ENCODE results near the gene TXLNA.

Gene TXLNA

DNA sequence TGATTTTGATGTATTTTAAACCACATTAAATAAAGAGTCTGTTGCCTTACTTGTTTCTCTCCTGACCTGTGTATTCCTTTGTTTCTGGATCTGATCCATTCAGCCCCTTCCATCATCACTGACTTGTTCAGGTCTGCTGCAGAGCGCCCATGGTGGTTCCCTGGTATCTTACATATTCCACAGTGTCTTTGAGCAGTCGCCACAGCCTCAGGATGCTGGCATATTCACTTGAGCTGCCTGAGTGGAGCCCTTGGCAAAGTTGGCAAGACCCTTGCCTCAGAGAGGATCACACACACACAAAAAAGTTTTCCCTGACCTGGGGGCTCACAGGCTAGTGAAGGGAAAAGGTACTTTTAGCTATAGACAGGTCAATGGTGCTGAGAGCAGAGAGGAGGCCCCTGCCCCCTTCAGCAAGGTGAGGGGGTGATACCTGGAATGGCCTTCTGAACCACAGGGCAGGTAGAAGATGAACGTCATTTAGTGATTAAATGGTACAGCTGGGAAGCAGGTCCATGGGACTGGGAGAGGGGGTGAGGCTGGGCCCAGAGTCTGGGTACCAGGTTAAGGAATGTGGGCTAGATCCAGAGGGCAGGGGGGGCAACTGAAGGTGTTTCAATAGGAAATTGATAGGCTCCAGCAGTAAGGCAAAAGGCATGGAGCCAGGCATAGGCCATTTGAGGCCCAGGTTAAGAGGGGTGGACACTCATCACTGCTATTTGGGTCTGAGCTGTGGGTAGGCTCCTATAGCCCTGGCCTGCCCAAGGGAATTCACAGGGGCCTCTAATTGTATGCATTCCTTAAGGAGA lies 19.0 kb downstream of the TXLNA start:
- no peak overlapping the region for H3K27ac ChIP-seq (ENCODE audit: low read depth, low read length, poor library complexity, severe bottlenecking)
- H2AFZ ChIP-seq (ENCODE audit: low read length), result no peak overlapping the region
- TF ChIP-seq EZH2 (IDR thresholded peaks at IDR 0.05; ENCODE audit: borderline replicate concordance, low read length) (no peak), CTCF (IDR thresholded peaks at IDR 0.05; ENCODE audit: low read length) (no peak)
- no peaks in the 10 kb centered on the region for H3K9me3 ChIP-seq (ENCODE audit: low read length)
- no peak overlapping the region for H3K4me3 ChIP-seq (ENCODE audit: low read depth, low read length, poor library complexity, severe bottlenecking)
- peaks cover 28% of the 10 kb centered on the region for H3K4me1 ChIP-seq (ENCODE audit: insufficient read depth, low read length, severe bottlenecking)
- no peaks in the 10 kb centered on the region for H3F3A ChIP-seq (ENCODE audit: insufficient read depth, low read length)
- H3K9me2 ChIP-seq (ENCODE audit: low read depth, low read length), result no peaks in the 10 kb centered on the region
- no peaks in the 10 kb centered on the region for H4K20me1 ChIP-seq (ENCODE audit: insufficient read depth, low read length)
- peaks cover 46% of the 10 kb centered on the region for H3K36me3 ChIP-seq (ENCODE audit: insufficient read depth, low read length)
- H3K9ac ChIP-seq (ENCODE audit: low read length), result no peak overlapping the region
- H3K27me3 ChIP-seq (ENCODE audit: insufficient read depth, low read length), result no peaks in the 10 kb centered on the region
- no peak overlapping the region for H3K4me2 ChIP-seq (ENCODE audit: low read length)
- no peaks in the 10 kb centered on the region for H3K79me2 ChIP-seq (ENCODE audit: insufficient read depth, low read length)

DNA sequence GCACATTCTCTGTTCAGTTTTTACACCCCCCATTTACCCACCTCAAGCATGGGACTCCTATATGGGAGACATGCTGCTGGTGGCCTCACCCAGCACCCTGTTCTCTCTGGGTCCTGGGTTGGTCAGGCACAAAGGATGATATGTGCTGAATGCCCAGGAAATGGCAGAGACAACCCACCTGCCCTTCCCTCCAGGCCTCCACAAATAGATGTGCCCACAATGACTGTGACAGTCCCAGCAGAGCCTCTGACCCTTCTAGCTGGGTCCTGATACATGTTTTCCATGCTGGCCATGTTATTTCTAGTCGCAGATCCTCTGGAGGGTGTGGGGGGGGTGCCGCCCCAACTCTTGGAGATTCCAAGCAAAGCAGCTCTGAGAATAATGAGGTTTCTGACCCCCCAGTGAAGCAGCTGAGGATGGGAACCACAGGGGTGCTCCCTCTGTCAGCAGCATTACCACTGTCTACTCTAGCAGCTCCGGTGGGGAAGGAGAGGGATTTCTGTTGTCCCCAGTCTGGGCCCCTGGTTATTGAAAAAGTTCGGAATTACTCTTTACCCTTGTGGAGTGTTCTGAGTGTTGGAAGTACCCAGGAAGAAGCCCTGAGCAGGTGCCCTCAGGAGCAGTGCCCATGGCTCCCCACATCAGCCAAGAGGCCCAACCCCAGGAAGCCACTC lies 19.7 kb downstream of the TXLNA start:
- H3K27ac ChIP-seq (ENCODE audit: low read depth, low read length, poor library complexity, severe bottlenecking), result peak overlapping the region; percentile 75

DNA sequence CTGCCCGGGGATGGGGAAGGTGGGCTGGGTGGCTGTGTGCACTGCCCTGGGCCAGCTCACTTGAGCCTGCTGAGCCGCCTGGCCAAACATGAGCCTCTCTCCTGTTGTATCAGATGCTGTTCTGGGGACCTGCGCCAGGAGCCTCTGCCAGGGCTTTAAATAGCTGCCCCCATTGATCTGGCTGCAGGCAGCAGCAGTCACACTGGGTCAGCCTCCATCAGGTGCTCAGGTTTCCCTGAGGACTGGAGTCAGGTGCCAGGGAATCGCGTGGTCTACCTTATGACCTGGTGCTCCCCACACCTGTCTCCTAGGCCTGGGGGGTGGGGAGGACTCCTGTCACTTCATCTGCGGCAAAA lies 20.2 kb downstream of the TXLNA start:
- H3K79me2 ChIP-seq (ENCODE audit: insufficient read depth, low read length), result no peaks in the 10 kb centered on the region
- no peaks in the 10 kb centered on the region for H3K9me3 ChIP-seq (ENCODE audit: low read length)
- H3K27me3 ChIP-seq (ENCODE audit: insufficient read depth, low read length), result no peaks in the 10 kb centered on the region
- H3K4me1 ChIP-seq (ENCODE audit: insufficient read depth, low read length, severe bottlenecking), result peaks cover 28% of the 10 kb centered on the region
- H3K4me3 ChIP-seq (ENCODE audit: low read depth, low read length, poor library complexity, severe bottlenecking), result peak overlapping the region; percentile 73
- H3K27ac ChIP-seq (ENCODE audit: low read depth, low read length, poor library complexity, severe bottlenecking), result peak overlapping the region; percentile 75
- H2AFZ ChIP-seq (ENCODE audit: low read length), result no peak overlapping the region
- peak overlapping the region; percentile 87 for H3K4me2 ChIP-seq (ENCODE audit: low read length)
- H3K36me3 ChIP-seq (ENCODE audit: insufficient read depth, low read length), result peaks cover 35% of the 10 kb centered on the region
- H4K20me1 ChIP-seq (ENCODE audit: insufficient read depth, low read length), result no peaks in the 10 kb centered on the region
- no peak for TF ChIP-seq EZH2 (IDR thresholded peaks at IDR 0.05; ENCODE audit: borderline replicate concordance, low read length)
- no peak for TF ChIP-seq CTCF (IDR thresholded peaks at IDR 0.05; ENCODE audit: low read length)
- H3F3A ChIP-seq (ENCODE audit: insufficient read depth, low read length), result no peaks in the 10 kb centered on the region
- H3K9me2 ChIP-seq (ENCODE audit: low read depth, low read length), result no peaks in the 10 kb centered on the region
- peak overlapping the region; percentile 77 for H3K9ac ChIP-seq (ENCODE audit: low read length)

More for the DNA sequence above, 19.7 kb downstream of the TXLNA start:
- H3K9me2 ChIP-seq (ENCODE audit: low read depth, low read length), result no peaks in the 10 kb centered on the region
- peaks cover 28% of the 10 kb centered on the region for H3K4me1 ChIP-seq (ENCODE audit: insufficient read depth, low read length, severe bottlenecking)
- H3K79me2 ChIP-seq (ENCODE audit: insufficient read depth, low read length), result no peaks in the 10 kb centered on the region
- peaks cover 40% of the 10 kb centered on the region for H3K36me3 ChIP-seq (ENCODE audit: insufficient read depth, low read length)
- TF ChIP-seq CTCF (IDR thresholded peaks at IDR 0.05; ENCODE audit: low read length) (no peak), EZH2 (IDR thresholded peaks at IDR 0.05; ENCODE audit: borderline replicate concordance, low read length) (no peak)
- no peaks in the 10 kb centered on the region for H3K9me3 ChIP-seq (ENCODE audit: low read length)
- no peak overlapping the region for H2AFZ ChIP-seq (ENCODE audit: low read length)
- peak overlapping the region; percentile 87; the same call in 1 of the 2 replicates for H3K4me2 ChIP-seq (ENCODE audit: low read length)
- no peaks in the 10 kb centered on the region for H3K27me3 ChIP-seq (ENCODE audit: insufficient read depth, low read length)
- H3K9ac ChIP-seq (ENCODE audit: low read length), result no peak overlapping the region; the same call in 1 of the 2 replicates
- H4K20me1 ChIP-seq (ENCODE audit: insufficient read depth, low read length), result no peaks in the 10 kb centered on the region
- H3K4me3 ChIP-seq (ENCODE audit: low read depth, low read length, poor library complexity, severe bottlenecking), result peak overlapping the region; percentile 73
- no peaks in the 10 kb centered on the region for H3F3A ChIP-seq (ENCODE audit: insufficient read depth, low read length)

All from OCI-LY1 (cell line).